Muscle layer of colon (tissue), 2 donors: ENCODE measurements around the gene GPI.
"Not testable (repeated sequence)": the region's sequence is repeated elsewhere in the genome, so short reads cannot be mapped to it uniquely, and the experiment has no call there.

Experiments
- H3K27ac ChIP-seq: one replicate; pipeline ENCODE4 v1.7.0; 2013; ENCODE audit warnings: low read depth, mild to moderate bottlenecking, low read length, moderate library complexity
- H3K27me3 ChIP-seq, 2 donors: one replicate each; pipeline ENCODE4 v1.7.0; 2013; ENCODE audit warnings: low read length in 2 of 2, mild to moderate bottlenecking in 2 of 2; ENCODE audit not compliant: insufficient read depth in 2 of 2, control insufficient read depth in 1 of 2
- H3K36me3 ChIP-seq: one replicate; pipeline ENCODE4 v1.7.0; 2013; ENCODE audit warnings: mild to moderate bottlenecking, low read length; ENCODE audit not compliant: insufficient read depth
- H3K4me1 ChIP-seq: one replicate; pipeline ENCODE4 v1.7.0; 2013; ENCODE audit warnings: mild to moderate bottlenecking, low read length; ENCODE audit not compliant: insufficient read depth
- H3K4me3 ChIP-seq, 2 donors: one replicate each; pipeline ENCODE4 v1.7.0; 2013; ENCODE audit warnings: low read length in 2 of 2, low read depth in 1 of 2, mild to moderate bottlenecking in 1 of 2, moderate library complexity in 1 of 2
- H3K9ac ChIP-seq: one replicate; pipeline ENCODE4 v1.7.0; 2013; ENCODE audit warnings: low read length
- H3K9me3 ChIP-seq: one replicate; pipeline ENCODE4 v1.7.0; 2013; ENCODE audit warnings: mild to moderate bottlenecking, low read length
- donor health status: abdominal sarcoma.
- donor health status: Adenocarcinoma of cecum.

The GPI gene

DNA sequence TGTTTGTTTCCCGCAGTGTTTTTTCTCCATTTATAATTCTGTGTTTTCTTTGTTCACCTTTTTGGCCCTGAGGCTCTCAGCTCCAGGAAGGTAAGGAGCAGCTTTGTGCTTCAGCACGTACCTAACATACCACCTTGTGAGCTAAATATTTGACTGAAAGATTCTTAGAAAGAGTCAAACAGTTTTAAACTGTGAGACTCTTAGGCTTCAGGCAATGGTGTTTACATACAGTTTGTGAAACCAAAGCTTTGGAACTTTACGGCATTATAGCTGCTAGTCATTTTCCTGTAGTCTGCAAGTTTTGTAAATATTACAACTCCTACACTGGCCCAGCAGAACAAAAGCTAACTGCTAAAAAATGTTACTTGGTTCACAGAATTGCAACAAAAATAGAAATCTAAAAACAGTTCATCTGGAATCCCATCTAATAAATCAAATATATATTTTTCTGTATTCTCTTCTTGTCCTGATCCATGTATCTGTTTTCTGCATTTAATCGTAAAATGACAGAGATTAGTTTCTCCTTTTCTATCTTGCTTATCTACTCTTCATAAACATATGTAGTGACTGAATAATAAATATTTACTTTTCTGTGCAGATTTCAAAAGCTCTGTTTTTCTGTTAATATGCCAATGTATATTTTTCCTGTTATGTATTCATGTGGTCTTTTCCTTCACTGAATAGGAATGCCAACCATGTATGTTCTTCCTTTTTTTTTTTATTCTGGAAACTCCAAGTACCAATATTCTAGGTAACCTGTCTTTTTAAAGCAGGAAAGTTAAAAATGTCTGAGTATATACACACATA, 38.8 kb upstream of the GPI start:
- Histone ChIP-seq H3K9ac (no peak overlapping the region), H3K36me3 (peaks cover 34% of the 10 kb centered on the region)

GRCh38 chr19:34327851-34328250, 37.1 kb upstream of the GPI start:
- no peaks in the 10 kb centered on the region for H3K4me1 ChIP-seq
- peaks cover 47% of the 10 kb centered on the region for H3K36me3 ChIP-seq
- H3K27ac ChIP-seq, result no peak overlapping the region
- no peak overlapping the region for H3K9ac ChIP-seq
- no peak overlapping the region for H3K4me3 ChIP-seq
- H3K27me3 ChIP-seq, result no peaks in the 10 kb centered on the region
- no peaks in the 10 kb centered on the region for H3K9me3 ChIP-seq

More for the DNA sequence above, 38.8 kb upstream of the GPI start:
- no peaks in the 10 kb centered on the region for H3K27me3 ChIP-seq
- H3K9me3 ChIP-seq, result no peaks in the 10 kb centered on the region
- no peaks in the 10 kb centered on the region for H3K4me1 ChIP-seq
- H3K4me3 ChIP-seq, result no peak overlapping the region
- no peak overlapping the region for H3K27ac ChIP-seq

DNA sequence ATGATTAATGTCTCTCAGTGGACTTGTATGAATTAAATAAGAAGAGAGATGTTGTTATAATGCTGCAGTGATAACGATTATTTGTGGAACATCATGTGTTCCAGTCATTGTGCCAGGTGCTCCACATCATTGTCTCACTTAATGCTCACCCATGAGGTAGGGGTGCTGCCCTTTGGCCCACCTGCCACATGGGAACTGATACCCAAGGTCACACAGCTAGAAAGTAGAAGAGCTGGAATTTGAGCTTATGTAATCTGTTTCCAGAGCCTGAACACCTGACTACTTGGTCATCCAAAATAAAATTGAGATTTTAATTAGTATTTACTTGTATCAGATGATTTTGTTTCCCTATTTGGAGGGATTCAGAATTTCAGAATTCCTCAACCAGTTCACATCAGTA, 36.0 kb upstream of the GPI start:
- no peak overlapping the region for H3K27ac ChIP-seq
- no peaks in the 10 kb centered on the region for H3K9me3 ChIP-seq
- H3K4me1 ChIP-seq, result no peaks in the 10 kb centered on the region
- H3K27me3 ChIP-seq, result no peaks in the 10 kb centered on the region
- peaks cover 55% of the 10 kb centered on the region for H3K36me3 ChIP-seq
- no peak overlapping the region for H3K9ac ChIP-seq
- no peak overlapping the region for H3K4me3 ChIP-seq

DNA sequence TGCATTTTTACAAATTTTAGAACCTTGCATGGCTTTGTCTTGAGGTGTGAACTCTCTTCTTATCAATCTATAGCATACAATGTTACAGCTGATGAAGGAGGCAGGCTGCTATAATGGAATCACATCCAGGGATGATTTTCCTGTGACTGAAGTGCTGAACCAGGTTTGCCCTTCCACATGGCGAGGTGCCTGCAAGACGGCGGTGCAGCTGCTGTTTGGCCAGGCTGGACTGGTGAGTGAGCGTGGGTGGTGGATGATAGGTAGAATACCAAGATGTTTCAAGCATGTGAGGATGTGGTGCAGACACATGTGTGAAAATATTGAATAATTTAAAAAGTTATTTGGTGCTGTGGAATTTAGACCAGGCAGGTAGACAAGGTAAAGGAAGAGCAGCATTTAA, 34.9 kb upstream of the GPI start:
- peaks cover 53% of the 10 kb centered on the region for H3K36me3 ChIP-seq
- H3K9ac ChIP-seq, result no peak overlapping the region
- H3K4me3 ChIP-seq, result no peak overlapping the region
- H3K4me1 ChIP-seq, result no peaks in the 10 kb centered on the region
- no peaks in the 10 kb centered on the region for H3K9me3 ChIP-seq
- H3K27ac ChIP-seq, result no peak overlapping the region
- H3K27me3 ChIP-seq, result no peaks in the 10 kb centered on the region

- peaks cover 49% of the 10 kb centered on the region for H3K36me3 ChIP-seq
- H3K27me3 ChIP-seq, H3K27ac ChIP-seq, H3K4me1 ChIP-seq, H3K9ac ChIP-seq, H3K9me3 ChIP-seq, H3K4me3 ChIP-seq: not testable (repeated sequence)
Measured at GRCh38 chr19:34330596-34330995, 34.4 kb upstream of the GPI start.

DNA sequence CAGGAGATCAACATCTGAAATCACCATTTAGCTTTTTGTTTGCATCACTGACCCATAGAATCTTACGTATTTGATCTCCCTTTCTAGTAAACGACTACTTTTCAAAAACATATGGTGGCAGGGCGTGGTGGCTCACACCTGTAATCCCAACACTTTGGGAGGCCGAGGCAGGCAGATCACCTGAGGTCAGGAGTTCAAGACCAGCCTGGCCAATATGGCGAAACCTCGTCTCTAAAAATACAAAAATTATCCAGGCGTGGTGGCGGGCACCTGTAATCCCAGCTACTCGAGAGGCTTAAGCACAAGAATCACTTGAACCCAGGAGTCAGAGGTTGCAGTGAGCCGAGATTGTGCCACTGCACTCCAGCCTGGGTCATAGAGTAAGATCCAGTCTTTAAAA, 33.4 kb upstream of the GPI start:
- not testable (repeated sequence) for H3K4me1 ChIP-seq, H3K27ac ChIP-seq
- H3K36me3 ChIP-seq, result peaks cover 49% of the 10 kb centered on the region

DNA sequence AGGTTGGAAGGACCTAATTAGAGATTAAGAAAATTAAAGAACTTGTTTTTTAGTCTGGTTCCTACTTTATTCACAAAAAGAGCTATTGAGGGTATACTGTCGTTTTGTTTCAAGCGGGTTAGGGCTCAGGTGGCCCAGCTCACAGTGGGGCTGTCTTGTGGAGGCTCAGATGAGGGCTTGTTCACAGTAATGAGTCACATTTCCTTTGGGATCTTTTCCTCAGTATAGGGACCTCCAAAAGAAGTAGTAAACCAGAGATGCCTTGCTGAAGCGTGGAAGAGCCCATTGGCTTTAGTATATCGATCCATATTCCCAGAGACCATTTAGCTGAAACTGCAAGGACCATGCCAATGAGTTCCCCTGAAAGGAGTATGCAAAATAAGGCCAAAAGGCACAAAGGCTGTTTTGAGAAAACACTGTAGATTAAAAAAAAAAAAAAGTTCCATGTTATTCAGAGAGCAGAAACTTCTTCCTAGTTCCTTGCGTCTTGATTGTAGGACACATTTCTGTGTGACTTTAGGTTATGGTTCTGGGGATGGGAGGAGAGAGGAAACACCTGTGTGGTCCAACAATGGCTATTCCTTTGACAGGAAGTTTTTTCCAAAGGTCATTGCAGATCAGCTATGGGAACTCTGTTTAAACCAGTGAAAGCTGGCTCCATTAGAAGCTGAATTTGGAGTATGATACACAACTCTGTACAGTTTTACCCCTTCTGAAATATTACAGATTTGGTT, 32.8 kb upstream of the GPI start:
- Histone ChIP-seq H3K9me3 (no peaks in the 10 kb centered on the region), H3K36me3 (peaks cover 48% of the 10 kb centered on the region), H3K4me3 (no peak overlapping the region), H3K27ac (no peak overlapping the region), H3K9ac (no peak overlapping the region), H3K4me1 (no peaks in the 10 kb centered on the region), H3K27me3 (no peaks in the 10 kb centered on the region)

More for the DNA sequence above, 33.4 kb upstream of the GPI start:
- H3K9me3 ChIP-seq, H3K4me3 ChIP-seq, H3K9ac ChIP-seq, H3K27me3 ChIP-seq: not testable (repeated sequence)

DNA sequence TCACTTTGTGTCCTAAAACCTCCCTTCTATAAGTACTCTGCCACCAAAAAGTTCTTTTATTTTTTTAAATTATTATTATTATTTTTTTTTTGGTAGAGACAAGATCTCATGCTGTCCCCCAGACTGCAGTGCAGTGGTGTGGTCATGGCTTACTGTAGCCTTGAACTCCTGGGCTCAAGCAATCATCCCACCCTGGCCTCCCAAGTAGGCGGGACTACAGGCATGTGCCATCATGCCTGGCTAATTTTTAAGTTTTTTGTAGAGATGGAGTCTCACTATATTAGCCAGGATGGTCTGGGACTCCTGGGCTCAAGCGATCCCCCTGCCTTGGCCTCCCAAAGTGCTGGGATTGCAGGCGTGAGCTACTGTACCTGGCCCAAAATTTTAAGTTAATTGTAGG, 29.1 kb upstream of the GPI start:
- Histone ChIP-seq H3K27me3 (no peaks in the 10 kb centered on the region), H3K4me3 (no peak overlapping the region), H3K9me3 (no peaks in the 10 kb centered on the region), H3K36me3 (peaks cover 44% of the 10 kb centered on the region), H3K27ac (no peak overlapping the region), H3K9ac (no peak overlapping the region), H3K4me1 (no peaks in the 10 kb centered on the region)

GRCh38 chr19:34336781-34337271, 28.2 kb upstream of the GPI start:
- H3K27ac ChIP-seq, result no peak overlapping the region
- no peak overlapping the region for H3K9ac ChIP-seq
- H3K4me1 ChIP-seq, result no peaks in the 10 kb centered on the region
- H3K36me3 ChIP-seq, result peaks cover 42% of the 10 kb centered on the region
- H3K9me3 ChIP-seq, result no peaks in the 10 kb centered on the region
- no peak overlapping the region for H3K4me3 ChIP-seq
- H3K27me3 ChIP-seq, result no peaks in the 10 kb centered on the region

DNA sequence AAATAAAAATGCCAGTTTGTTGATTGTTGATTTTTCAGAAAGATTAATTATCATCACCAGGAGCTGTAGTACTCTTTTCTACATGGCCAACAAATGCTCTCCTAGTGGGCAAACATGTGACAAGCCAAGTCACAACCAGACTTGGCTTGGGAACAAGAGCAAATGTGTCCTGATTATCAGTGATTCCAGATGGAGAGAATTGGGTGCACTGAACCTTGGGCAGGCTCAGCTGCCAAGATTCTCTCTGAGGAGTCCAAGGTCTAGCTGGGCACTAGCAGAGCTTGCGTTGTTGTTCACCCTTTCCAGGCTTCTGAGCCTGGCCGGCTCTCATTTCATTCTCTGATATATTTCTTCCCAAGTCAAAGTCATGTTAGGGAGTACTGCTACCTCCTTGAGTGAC, 27.3 kb upstream of the GPI start:
- no peak overlapping the region for H3K9ac ChIP-seq
- peaks cover 44% of the 10 kb centered on the region for H3K36me3 ChIP-seq

GRCh38 chr19:34341935-34342680, 22.9 kb upstream of the GPI start:
- H3K4me3 ChIP-seq, result no peak overlapping the region
- H3K36me3 ChIP-seq, result peaks cover 43% of the 10 kb centered on the region
- H3K27me3 ChIP-seq, result no peaks in the 10 kb centered on the region
- no peaks in the 10 kb centered on the region for H3K9me3 ChIP-seq
- no peak overlapping the region for H3K27ac ChIP-seq
- H3K9ac ChIP-seq, result no peak overlapping the region
- H3K4me1 ChIP-seq, result no peaks in the 10 kb centered on the region

More for the DNA sequence above, 27.3 kb upstream of the GPI start:
- Histone ChIP-seq H3K4me1 (no peaks in the 10 kb centered on the region), H3K9me3 (no peaks in the 10 kb centered on the region), H3K4me3 (no peak overlapping the region), H3K27ac (no peak overlapping the region), H3K27me3 (no peaks in the 10 kb centered on the region)
